Aorta (tissue), 5 donors: ENCODE results near the gene GOLT1A. TPM values are rescaled to one million over a fixed set of nuclear protein-coding genes. Genes with fewer than 3 reads are reported as not detected.
"Not testable (repeated sequence)": the region's sequence is repeated elsewhere in the genome, so short reads cannot be mapped to it uniquely, and the experiment has no call there.

Source experiments
- ATAC-seq: fragments of 200-7000 bp; cut with Tn5 transposase; one replicate; pipeline ENCODE4 v1.9.1; 2022; ENCODE audit warnings: moderate library complexity; ENCODE audit not compliant: low FRiP score
- DNase-seq, 2 donors: peaks; one replicate each; pipeline ENCODE4 v3.0.0-alpha.2; 2020
- H3K27ac ChIP-seq, 2 donors: one replicate each; pipeline ENCODE4 v1.5.1; 2013; ENCODE audit warnings: low read length in 2 of 2, mild to moderate bottlenecking in 2 of 2, moderate library complexity in 2 of 2, control low read depth in 1 of 2, inconsistent platforms in 1 of 2, low read depth in 1 of 2
- H3K27me3 ChIP-seq, 2 donors: one replicate each; pipeline ENCODE4 v1.6.1; 2013; ENCODE audit warnings: control low read depth in 1 of 2, low read length in 1 of 2, mild to moderate bottlenecking in 1 of 2, moderate library complexity in 1 of 2; ENCODE audit not compliant: insufficient read depth in 2 of 2, control insufficient read depth in 1 of 2
- H3K36me3 ChIP-seq, 2 donors: one replicate each; pipeline ENCODE4 v1.6.1; 2013; ENCODE audit warnings: control low read depth in 1 of 2, low read length in 1 of 2, mild to moderate bottlenecking in 1 of 2; ENCODE audit not compliant: insufficient read depth in 2 of 2, control insufficient read depth in 1 of 2
- H3K4me1 ChIP-seq, 2 donors: one replicate each; pipeline ENCODE4 v1.6.1; 2013; ENCODE audit warnings: low read length in 2 of 2, control low read depth in 1 of 2, mild to moderate bottlenecking in 1 of 2, moderate library complexity in 1 of 2; ENCODE audit not compliant: insufficient read depth in 2 of 2, control insufficient read depth in 1 of 2
- H3K4me3 ChIP-seq, 2 donors: one replicate each; pipeline ENCODE4 v1.5.1; 2013; ENCODE audit warnings: low read length in 2 of 2, control low read depth in 1 of 2, mild to moderate bottlenecking in 1 of 2
- H3K9me3 ChIP-seq: one replicate; pipeline ENCODE4 v1.6.1; 2013; ENCODE audit warnings: mild to moderate bottlenecking, low read length; ENCODE audit not compliant: control insufficient read depth
- WGBS, 2 donors: extraction: QIAGEN DNeasy Blood & Tissue Kit; methylation state at CpG; one replicate each; pipeline ENCODE4 v1.1.7; 2013; 5-methylcytosine and 5-hydroxymethylcytosine counted together
- intact Hi-C, 2 donors: fragments of 100-400 bp; cut with DNase I; formaldehyde crosslinking; loops; one replicate each; pipeline versions ENCODE4 v1.14.2 to v1.15.0; 2022
- polyA plus RNA-seq, 2 donors: library from polyadenylated mRNA; stranded (reverse); fragments of 200-250 nt; gene quantifications; one replicate each; pipeline ENCODE4 v1.2.3, GENCODE V29; 2013
- total RNA-seq, 2 donors: library from RNA; stranded (reverse); fragmentation: NEBNext Ultra II Directional; extraction: Animal tissue kit (Norgen Biotek cat#: 25700); gene quantifications; one replicate each; pipeline ENCODE4 v1.2.1, GENCODE V29; 2021
- donor health status: healthy with polysubstance abuse.
- donor health status: Bipolar disorder and iron deficiency.
- donor health status: DM: no; HTN: no; CAD: no.
- donor health status: DM: no; HTN: no; CAD: no.
- donor health status: DM: yes; HTN: yes; CAD: no.

Gene GOLT1A
- total and polyA plus RNA-seq, 4 donors, result 10.5 TPM; not detected in 3

- H3K36me3 ChIP-seq, H3K27me3 ChIP-seq, DNase-seq, ATAC-seq, intact Hi-C loops, H3K4me3 ChIP-seq, H3K27ac ChIP-seq, H3K9me3 ChIP-seq, H3K4me1 ChIP-seq: not testable (repeated sequence)
- 72% methylated on average over 3 of the region's 3 CpGs for WGBS, 2 donors
Observed at GRCh38 chr1:204239401-204239800, 25.6 kb upstream of the GOLT1A start.

GRCh38 chr1:204238520-204238919, 24.7 kb upstream of the GOLT1A start:
- WGBS, 2 donors, result 88 to 90% methylated on average over 2 of the region's 2 CpGs

GRCh38 chr1:204237515-204237914, 23.7 kb upstream of the GOLT1A start:
- ATAC-seq, H3K27ac ChIP-seq, DNase-seq, H3K9me3 ChIP-seq, H3K4me3 ChIP-seq, H3K27me3 ChIP-seq, intact Hi-C loops, H3K36me3 ChIP-seq, H3K4me1 ChIP-seq: not testable (repeated sequence)
- 89 to 97% methylated on average over 1 of the region's 1 CpG for WGBS, 2 donors

More at GRCh38 chr1:204238520-204238919, 24.7 kb upstream of the GOLT1A start:
- H3K27me3 ChIP-seq, H3K9me3 ChIP-seq, H3K4me1 ChIP-seq, H3K36me3 ChIP-seq, ATAC-seq, DNase-seq, H3K4me3 ChIP-seq, H3K27ac ChIP-seq, intact Hi-C loops: not testable (repeated sequence)

DNA sequence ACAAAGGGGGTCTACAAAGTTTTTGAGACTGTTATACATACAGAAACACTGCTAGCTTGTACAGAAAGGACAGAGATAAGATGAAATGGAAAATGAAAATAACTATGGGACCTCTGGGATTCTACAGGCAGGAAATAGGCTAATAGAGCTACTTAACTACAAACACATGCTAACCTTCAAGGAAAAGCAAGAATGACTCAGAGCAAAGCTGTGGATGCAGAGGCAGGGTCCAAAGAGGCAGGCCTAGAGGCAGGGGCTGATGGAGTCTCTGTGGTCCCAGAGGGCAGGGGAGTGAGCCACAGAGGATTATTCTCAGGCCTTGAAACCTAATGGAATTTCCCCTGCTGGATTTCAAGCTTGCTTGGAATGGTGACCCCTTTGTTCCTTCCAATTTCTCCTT, 18.7 kb upstream of the GOLT1A start:
- Histone ChIP-seq H3K4me1 (no peaks in the 10 kb centered on the region), H3K4me3 (no peak overlapping the region), H3K27ac (no peak overlapping the region), H3K27me3 (no peaks in the 10 kb centered on the region), H3K9me3 (no peaks in the 10 kb centered on the region), H3K36me3 (no peaks in the 10 kb centered on the region)
- intact Hi-C loops, result no loop called here
- DNase-seq (no peak), ATAC-seq (peak; percentile 59)

DNA sequence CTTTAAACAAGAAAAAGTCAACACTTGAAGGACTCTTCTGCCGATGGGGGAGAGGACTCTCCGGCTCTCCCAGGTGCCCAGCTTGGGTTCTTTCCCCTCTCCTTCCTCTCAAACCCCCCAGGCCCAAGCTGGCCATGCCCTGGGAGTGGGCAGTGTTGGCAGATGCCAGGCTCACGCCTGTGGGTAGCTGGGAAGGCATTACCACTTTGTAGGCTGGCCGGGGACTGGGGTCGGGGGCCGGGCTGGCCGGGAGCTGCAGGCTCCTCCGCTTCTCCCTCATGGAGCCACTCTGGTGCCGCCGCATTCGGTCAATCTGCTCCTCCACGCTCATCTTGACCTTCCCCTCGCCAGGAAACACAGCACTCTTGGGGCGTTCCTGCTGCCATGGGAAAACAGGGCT, 16.4 kb upstream of the GOLT1A start:
- ATAC-seq (no peak), DNase-seq (no peak)
- intact Hi-C loops, result no loop called here
- Histone ChIP-seq H3K4me3 (no peak overlapping the region), H3K4me1 (no peaks in the 10 kb centered on the region), H3K27ac (no peak overlapping the region), H3K36me3 (no peaks in the 10 kb centered on the region), H3K27me3 (no peaks in the 10 kb centered on the region), H3K9me3 (no peaks in the 10 kb centered on the region)
- WGBS, 2 donors, result 94 to 97% methylated on average over 14 of the region's 14 CpGs

DNA sequence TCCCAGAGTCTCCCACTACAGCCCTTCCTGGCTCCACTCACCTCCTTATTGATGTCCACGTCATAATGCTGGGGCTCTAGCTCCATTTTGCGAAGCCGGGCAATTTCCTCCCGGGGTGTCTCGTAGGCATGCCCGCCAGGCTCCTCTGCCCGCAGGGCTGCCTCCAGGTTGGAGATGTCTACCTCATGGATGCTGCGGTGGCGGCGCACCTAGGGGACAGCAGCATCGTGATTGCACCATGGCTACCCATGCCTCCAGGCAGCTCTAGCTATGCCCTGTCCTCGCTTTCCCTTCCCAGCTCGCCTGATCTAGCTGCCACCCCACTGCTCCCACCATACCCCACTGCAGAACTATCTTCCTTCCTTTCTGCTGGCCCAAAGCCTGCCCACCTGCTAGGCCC, 15.1 kb upstream of the GOLT1A start:
- Histone ChIP-seq H3K9me3 (no peaks in the 10 kb centered on the region), H3K4me1 (no peaks in the 10 kb centered on the region), H3K36me3 (no peaks in the 10 kb centered on the region), H3K4me3 (no peak overlapping the region), H3K27ac (no peak overlapping the region), H3K27me3 (no peaks in the 10 kb centered on the region)
- 95 to 97% methylated on average over 13 of the region's 13 CpGs for WGBS, 2 donors
- DNase-seq (peak in 1 of 2 donors; percentile 44), ATAC-seq (no peak)
- intact Hi-C loops, result no loop called here

DNA sequence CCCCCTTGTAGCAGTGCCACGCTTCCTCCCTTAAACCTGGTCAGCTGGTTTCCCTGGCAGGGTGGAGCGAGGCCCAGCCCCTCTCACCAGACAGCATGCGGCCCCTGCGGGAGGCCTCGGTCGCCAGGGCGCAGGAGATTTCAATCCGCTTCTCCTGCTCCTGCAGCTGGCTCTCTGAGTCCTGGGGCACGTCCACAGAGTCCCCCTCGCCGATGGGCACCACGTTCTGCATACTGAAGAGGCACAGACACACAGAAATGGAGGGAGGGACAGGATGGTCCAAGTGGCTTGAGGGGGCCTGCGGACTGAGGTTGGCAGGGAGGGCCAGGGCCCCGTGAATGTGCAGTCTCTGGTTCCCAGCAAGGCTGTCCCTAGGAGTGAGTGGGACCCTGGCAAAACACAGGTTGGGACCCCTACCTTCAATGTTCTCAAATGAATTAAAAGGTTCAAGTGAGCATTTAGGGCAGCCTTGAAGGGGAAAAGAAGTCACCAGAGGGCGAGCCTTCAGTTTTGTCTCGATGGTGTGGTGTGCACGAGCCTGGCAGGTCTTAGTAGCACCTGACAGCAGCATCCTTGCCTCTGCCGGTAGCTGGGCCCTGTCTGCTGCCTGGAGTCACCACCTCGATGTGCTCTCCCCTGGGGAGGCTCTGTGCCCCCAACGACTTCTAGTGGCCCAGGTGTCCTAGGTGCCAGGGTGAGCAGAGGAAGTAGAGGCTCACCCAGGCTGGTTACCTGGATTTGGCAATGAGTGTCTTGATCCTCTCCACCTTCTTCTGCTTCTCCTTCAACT, 14.4 kb upstream of the GOLT1A start:
- Histone ChIP-seq H3K36me3 (no peaks in the 10 kb centered on the region), H3K4me3 (no peak overlapping the region), H3K27ac (no peak overlapping the region), H3K27me3 (no peaks in the 10 kb centered on the region), H3K4me1 (no peaks in the 10 kb centered on the region), H3K9me3 (no peaks in the 10 kb centered on the region)
- DNase-seq (no peak), ATAC-seq (no peak)
- intact Hi-C loops, result no loop called here
- 89 to 92% methylated on average over 20 of the region's 20 CpGs for WGBS, 2 donors

GRCh38 chr1:204227351-204227750, 13.6 kb upstream of the GOLT1A start:
- Histone ChIP-seq H3K27ac (no peak overlapping the region), H3K4me1 (no peaks in the 10 kb centered on the region), H3K36me3 (no peaks in the 10 kb centered on the region), H3K9me3 (no peaks in the 10 kb centered on the region), H3K27me3 (no peaks in the 10 kb centered on the region), H3K4me3 (no peak overlapping the region)
- no peak for ATAC-seq
- DNase-seq, result no peak
- WGBS, 2 donors, result 97 to 98% methylated on average over 2 of the region's 2 CpGs
- intact Hi-C loops, result no loop called here
